ENCODE data around the gene ACAT2. TPM values are rescaled to one million over a fixed set of nuclear protein-coding genes. Genes with fewer than 3 reads are reported as not detected.

The ACAT2 gene
- total RNA-seq, 2 donors from 2014 or later = 7.3 to 16.2 TPM

GRCh38 chr6:159758031-159759001 lies 3.5 kb upstream of the ACAT2 start:
- ATAC-seq (no peak), DNase-seq (no peak)
- Histone ChIP-seq H3K4me1 (peaks cover 20% of the 10 kb centered on the region), H3K36me3 (replicated peaks in 1 of 2; ENCODE audit: insufficient read depth in 1 of 2, low read depth in 2 of 2) (peaks cover 0 to 20% of the 10 kb centered on the region in 2 donors), H3K9me3 (no peaks in the 10 kb centered on the region), H3K27ac (no peak overlapping the region), H3K27me3 (no peaks in the 10 kb centered on the region), H3K4me3 (no peak overlapping the region)
- TF ChIP-seq CTCF (IDR thresholded peaks at IDR 0.05) (no peak), POLR2A (IDR thresholded peaks at IDR 0.05) (no peak)
- WGBS, 2 donors = 89 to 93% methylated on average over 7 of the region's 7 CpGs
- intact Hi-C loops (cut with DNase I) = no loop called here

GRCh38 chr6:159759645-159760044 lies 2.2 kb upstream of the ACAT2 start:
- DNase-seq (no peak), ATAC-seq (no peak)
- 55 to 63% methylated on average over 2 of the region's 2 CpGs for WGBS, 2 donors
- Histone ChIP-seq H3K27me3 (no peaks in the 10 kb centered on the region), H3K4me1 (peaks cover 21% of the 10 kb centered on the region), H3K9me3 (no peaks in the 10 kb centered on the region), H3K27ac (no peak overlapping the region), H3K4me3 (no peak overlapping the region), H3K36me3 (replicated peaks in 1 of 2; ENCODE audit: insufficient read depth in 1 of 2, low read depth in 2 of 2) (peaks cover 0 to 15% of the 10 kb centered on the region in 2 donors)
- intact Hi-C loops (cut with DNase I) = no loop called here
- TF ChIP-seq POLR2A (IDR thresholded peaks at IDR 0.05) = no peak
- TF ChIP-seq CTCF (IDR thresholded peaks at IDR 0.05) = no peak

GRCh38 chr6:159760602-159761057 lies 1.2 kb upstream of the ACAT2 start:
- no peaks in the 10 kb centered on the region for H3K27me3 ChIP-seq
- H3K4me3 ChIP-seq = no peak overlapping the region
- TF ChIP-seq CTCF (IDR thresholded peaks at IDR 0.05) = no peak
- TF ChIP-seq POLR2A (IDR thresholded peaks at IDR 0.05) = peak in 1 of 3 donors; percentile 17
- no peaks in the 10 kb centered on the region for H3K9me3 ChIP-seq
- H3K36me3 ChIP-seq (replicated peaks in 1 of 2; ENCODE audit: insufficient read depth in 1 of 2, low read depth in 2 of 2) = peaks cover 0 to 8% of the 10 kb centered on the region in 2 donors
- WGBS, 2 donors = 49 to 56% methylated on average over 3 of the region's 3 CpGs
- intact Hi-C loops (cut with DNase I) = no loop called here
- H3K27ac ChIP-seq = peak overlapping the region in 3 of 4 donors; percentile 97 to 99 (median 99)
- DNase-seq (no peak), ATAC-seq (no peak)
- peaks cover 21% of the 10 kb centered on the region for H3K4me1 ChIP-seq

GRCh38 chr6:159761129-159761872 lies 544 bp upstream of the ACAT2 start:
- intact Hi-C loops (cut with DNase I) = no loop called here

More at GRCh38 chr6:159761129-159761872, 544 bp upstream of the ACAT2 start:
- Histone ChIP-seq H3K36me3 (replicated peaks in 1 of 2; ENCODE audit: insufficient read depth in 1 of 2, low read depth in 2 of 2) (peaks cover 0 to 5% of the 10 kb centered on the region in 2 donors), H3K4me1 (peaks cover 21% of the 10 kb centered on the region), H3K9me3 (no peaks in the 10 kb centered on the region), H3K27ac (peak overlapping the region; percentile 97 to 99 (median 99)), H3K4me3 (peak overlapping the region; percentile 53 to 82), H3K27me3 (no peaks in the 10 kb centered on the region)
- WGBS, 2 donors = 2 to 5% methylated on average over 25 to 40 of the region's 45 CpGs
- no peak for ATAC-seq
- TF ChIP-seq POLR2A (IDR thresholded peaks at IDR 0.05) (peak in 1 of 3 donors; percentile 40), CTCF (IDR thresholded peaks at IDR 0.05) (no peak)
- peak; percentile 14 to 35 (median 30) for DNase-seq

All from body of pancreas (tissue), 4 donors.